ENCODE measurements around the gene CENPVL3. TPM values are rescaled to one million over a fixed set of nuclear protein-coding genes. Genes with fewer than 3 reads are reported as not detected.
"Not testable (repeated sequence)": the region's sequence is repeated elsewhere in the genome, so short reads cannot be mapped to it uniquely, and the experiment has no call there.

CENPVL3 gene
- total RNA-seq (2022) (not detected in 2 replicates), Bru-seq, nascent RNA (not detected), BruChase-seq, experiment 1, labeled RNA remaining after a 6-hour chase (not detected), BruChase-seq, experiment 2, labeled RNA remaining after a 2-hour chase (not detected)
- long read RNA-seq: 0 reads

DNA sequence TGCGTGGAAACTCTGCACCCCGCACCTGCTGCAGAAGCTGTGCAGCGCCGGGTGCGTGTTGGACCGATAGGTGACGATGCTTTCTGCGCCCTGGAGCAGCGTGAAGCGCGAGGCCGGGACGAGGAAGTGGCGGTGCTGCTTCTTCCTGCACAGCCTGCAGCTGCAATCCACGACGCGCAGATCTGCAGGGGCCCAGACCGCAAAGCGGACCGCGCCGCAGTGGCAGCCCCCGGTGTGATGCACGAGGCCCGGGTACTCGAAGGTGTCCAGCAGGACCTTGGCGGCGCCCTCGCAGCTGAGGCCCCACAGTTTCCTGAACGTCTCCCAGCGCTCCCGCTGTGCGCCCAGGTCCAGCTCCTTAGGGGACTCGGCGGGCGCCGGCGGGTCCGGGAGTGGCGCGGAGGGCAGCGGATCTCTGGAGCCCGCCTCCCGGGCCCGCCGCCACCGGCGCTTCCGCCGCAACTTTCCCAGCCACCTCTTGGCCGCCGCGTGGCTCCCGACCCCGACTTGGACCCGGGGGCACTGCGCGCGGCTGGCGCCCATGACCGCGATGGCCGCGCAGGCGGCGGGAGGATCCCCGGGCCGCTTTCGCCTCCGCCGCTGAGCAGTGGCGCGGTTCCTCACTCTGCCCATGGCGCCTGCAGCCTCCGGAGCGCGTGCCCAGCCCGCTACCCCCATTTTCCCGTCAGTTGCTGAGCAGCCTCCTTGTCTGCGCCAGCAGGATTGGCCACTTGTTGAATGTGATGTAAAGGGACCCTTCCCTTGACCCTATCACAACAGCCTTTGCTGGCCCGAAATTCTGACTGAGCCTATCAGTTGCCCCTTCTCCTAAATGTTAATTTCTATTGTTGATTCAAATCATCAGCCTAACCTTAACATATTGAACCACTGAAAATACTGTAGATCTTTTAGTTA is at the start of gene CENPVL3:
Gene CENPVL3 (minus strand): TSS at position 672 of the 915 bp plus-strand sequence. CDS start 39 bp downstream, at position 633.
- intact Hi-C loops (cut with micrococcal nuclease); POLR2A ChIA-PET; H3K36me3 Mint-ChIP-seq (ENCODE audit: insufficient read depth, unreplicated experiment); DNase-seq (ENCODE audit: unreplicated experiment); H3K4me1 Mint-ChIP-seq (ENCODE audit: insufficient read depth, unreplicated experiment); H3K4me3 Mint-ChIP-seq (ENCODE audit: unreplicated experiment); H3K9me3 Mint-ChIP-seq (ENCODE audit: unreplicated experiment); BruUV-seq (replicated peaks); H3K27ac Mint-ChIP-seq (ENCODE audit: low read depth, unreplicated experiment): not testable (repeated sequence)
- CTCF ChIA-PET: interaction anchor here (0.6 kb wide), 1 partner anchor 940 kb away, joined by 3 read pairs; no protein-coding TSS in a partner anchor
- peaks cover 80% of the 10 kb centered on the region for H3K27me3 Mint-ChIP-seq (ENCODE audit: insufficient read depth, unreplicated experiment)

DNA sequence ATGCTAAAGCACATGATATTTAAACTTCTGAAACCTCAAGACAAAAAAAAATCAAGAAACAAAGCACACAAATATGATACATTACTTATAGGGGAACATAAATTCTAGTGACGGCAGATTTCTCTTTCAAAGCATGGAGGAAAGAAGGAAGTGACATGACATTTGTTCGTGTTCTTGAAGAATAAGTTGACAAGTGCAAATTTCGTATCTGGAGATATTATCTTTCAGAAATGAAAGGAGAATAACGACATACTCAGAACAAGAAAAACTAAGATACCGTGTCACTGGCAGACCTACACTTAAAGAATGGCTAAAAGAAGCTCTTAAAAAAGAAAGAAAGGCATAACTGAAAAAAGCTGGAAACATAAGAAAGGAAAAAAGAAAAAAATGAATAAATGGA is 47.3 kb upstream of the CENPVL3 start:
- no TSS peak for BruUV-seq (replicated peaks)
- Mint-ChIP-seq H3K4me3 (ENCODE audit: unreplicated experiment) (no peak overlapping the region), H3K4me1 (ENCODE audit: insufficient read depth, unreplicated experiment) (no peaks in the 10 kb centered on the region), H3K9me3 (ENCODE audit: unreplicated experiment) (no peaks in the 10 kb centered on the region), H3K27me3 (ENCODE audit: insufficient read depth, unreplicated experiment) (peaks cover 54% of the 10 kb centered on the region), H3K36me3 (ENCODE audit: insufficient read depth, unreplicated experiment) (peaks cover 5% of the 10 kb centered on the region), H3K27ac (ENCODE audit: low read depth, unreplicated experiment) (no peak overlapping the region)
- ChIA-PET CTCF (interaction anchor here (0.6 to 0.8 kb wide), 2 partner anchors 26 to 645 kb away, joined by 3 read pairs; no protein-coding TSS in a partner anchor), POLR2A (no interaction called here)
- intact Hi-C loops (cut with micrococcal nuclease): no loop called here
- DNase-seq (ENCODE audit: unreplicated experiment): no peak
- TF ChIP-seq, protein P1, sequence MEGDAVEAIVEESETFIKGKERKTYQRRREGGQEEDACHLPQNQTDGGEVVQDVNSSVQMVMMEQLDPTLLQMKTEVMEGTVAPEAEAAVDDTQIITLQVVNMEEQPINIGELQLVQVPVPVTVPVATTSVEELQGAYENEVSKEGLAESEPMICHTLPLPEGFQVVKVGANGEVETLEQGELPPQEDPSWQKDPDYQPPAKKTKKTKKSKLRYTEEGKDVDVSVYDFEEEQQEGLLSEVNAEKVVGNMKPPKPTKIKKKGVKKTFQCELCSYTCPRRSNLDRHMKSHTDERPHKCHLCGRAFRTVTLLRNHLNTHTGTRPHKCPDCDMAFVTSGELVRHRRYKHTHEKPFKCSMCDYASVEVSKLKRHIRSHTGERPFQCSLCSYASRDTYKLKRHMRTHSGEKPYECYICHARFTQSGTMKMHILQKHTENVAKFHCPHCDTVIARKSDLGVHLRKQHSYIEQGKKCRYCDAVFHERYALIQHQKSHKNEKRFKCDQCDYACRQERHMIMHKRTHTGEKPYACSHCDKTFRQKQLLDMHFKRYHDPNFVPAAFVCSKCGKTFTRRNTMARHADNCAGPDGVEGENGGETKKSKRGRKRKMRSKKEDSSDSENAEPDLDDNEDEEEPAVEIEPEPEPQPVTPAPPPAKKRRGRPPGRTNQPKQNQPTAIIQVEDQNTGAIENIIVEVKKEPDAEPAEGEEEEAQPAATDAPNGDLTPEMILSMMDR (IDR thresholded peaks at IDR 0.05; ENCODE audit: unreplicated experiment): no peak

DNA sequence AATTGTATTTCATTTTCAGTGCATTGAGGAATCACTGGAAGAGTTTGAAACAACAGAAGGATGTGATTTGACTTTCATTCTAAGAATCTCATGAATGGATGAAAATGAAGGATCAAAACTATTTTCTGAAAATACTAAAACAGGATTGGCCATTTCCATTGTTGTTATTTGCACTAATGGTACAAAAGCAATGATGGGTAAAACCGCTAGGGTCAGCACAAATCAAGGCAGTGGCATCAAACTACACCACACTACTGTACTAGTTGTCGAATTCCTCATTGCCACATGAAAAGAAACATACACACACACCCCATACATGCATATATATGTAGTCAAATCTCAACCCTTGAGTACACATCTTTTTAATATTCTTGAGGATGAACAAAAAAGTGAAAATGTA is 24.7 kb upstream of the CENPVL3 start:
- Mint-ChIP-seq H3K4me3 (ENCODE audit: unreplicated experiment) (no peak overlapping the region), H3K36me3 (ENCODE audit: insufficient read depth, unreplicated experiment) (no peaks in the 10 kb centered on the region), H3K9me3 (ENCODE audit: unreplicated experiment) (no peaks in the 10 kb centered on the region), H3K27me3 (ENCODE audit: insufficient read depth, unreplicated experiment) (peaks cover 67% of the 10 kb centered on the region), H3K27ac (ENCODE audit: low read depth, unreplicated experiment) (no peak overlapping the region), H3K4me1 (ENCODE audit: insufficient read depth, unreplicated experiment) (no peaks in the 10 kb centered on the region)
- TF ChIP-seq, protein P1 (IDR thresholded peaks at IDR 0.05; ENCODE audit: unreplicated experiment): no peak
- BruUV-seq (replicated peaks): no TSS peak
- CTCF ChIA-PET: interaction anchor here (2.5 kb wide), 1 partner anchor 217 kb away, joined by 21 read pairs; no protein-coding TSS in a partner anchor
- POLR2A ChIA-PET: no interaction called here
- DNase-seq (ENCODE audit: unreplicated experiment): no peak
- intact Hi-C loops (cut with micrococcal nuclease): loop anchor here (2.0 kb wide), 1 partner anchor 159 kb away; no protein-coding TSS in a partner anchor

DNA sequence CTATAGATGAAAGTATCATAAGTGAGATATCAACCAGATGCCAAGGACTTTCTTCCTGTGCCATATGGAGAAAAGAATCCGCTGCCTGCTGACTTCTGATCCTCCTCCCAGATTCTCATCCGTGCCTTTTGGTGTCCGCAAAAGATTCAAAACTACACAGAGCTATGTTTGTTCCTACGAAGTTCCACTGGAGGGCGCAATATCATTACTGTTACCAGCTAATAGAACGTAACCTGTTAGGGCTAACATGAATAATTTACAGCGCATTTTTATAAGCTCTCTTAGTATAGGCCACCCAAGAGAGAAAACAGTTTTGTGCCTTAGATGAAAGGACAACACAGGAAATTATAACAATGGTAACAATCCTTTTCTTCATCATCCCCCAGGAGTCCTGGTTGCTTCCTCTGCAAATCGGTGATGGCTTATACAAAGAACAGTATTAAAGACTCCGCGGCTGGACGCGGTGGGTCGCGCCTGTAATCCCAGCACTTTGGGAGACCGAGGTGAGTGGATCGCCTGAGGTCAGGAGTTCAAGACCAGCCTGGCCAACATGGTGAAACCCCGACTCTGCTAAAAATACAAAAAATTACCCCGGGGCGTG is 22.8 kb upstream of the CENPVL3 start:
- no peaks in the 10 kb centered on the region for H3K36me3 Mint-ChIP-seq (ENCODE audit: insufficient read depth, unreplicated experiment)
- H3K27ac Mint-ChIP-seq (ENCODE audit: low read depth, unreplicated experiment): no peak overlapping the region
- DNase-seq (ENCODE audit: unreplicated experiment): peak; percentile 39
- no peak overlapping the region for H3K4me3 Mint-ChIP-seq (ENCODE audit: unreplicated experiment)
- CTCF ChIA-PET: interaction anchor here (0.5 to 2.5 kb wide), 8 partner anchors 14 to 704 kb away, joined by 3 to 21 read pairs (median 3); no protein-coding TSS in a partner anchor
- H3K27me3 Mint-ChIP-seq (ENCODE audit: insufficient read depth, unreplicated experiment): peaks cover 59% of the 10 kb centered on the region
- BruUV-seq (replicated peaks): no TSS peak
- no peaks in the 10 kb centered on the region for H3K4me1 Mint-ChIP-seq (ENCODE audit: insufficient read depth, unreplicated experiment)
- intact Hi-C loops (cut with micrococcal nuclease): loop anchor here (1.0 to 2.0 kb wide), 4 partner anchors 161 to 619 kb away; partner anchors contain the start of gene MAGED1
- TF ChIP-seq, protein P1 (IDR thresholded peaks at IDR 0.05; ENCODE audit: unreplicated experiment): peak; percentile 52
- no peaks in the 10 kb centered on the region for H3K9me3 Mint-ChIP-seq (ENCODE audit: unreplicated experiment)
- POLR2A ChIA-PET: interaction anchor here (0.5 kb wide), 1 partner anchor 162 kb away, joined by 3 read pairs; no protein-coding TSS in a partner anchor

DNA sequence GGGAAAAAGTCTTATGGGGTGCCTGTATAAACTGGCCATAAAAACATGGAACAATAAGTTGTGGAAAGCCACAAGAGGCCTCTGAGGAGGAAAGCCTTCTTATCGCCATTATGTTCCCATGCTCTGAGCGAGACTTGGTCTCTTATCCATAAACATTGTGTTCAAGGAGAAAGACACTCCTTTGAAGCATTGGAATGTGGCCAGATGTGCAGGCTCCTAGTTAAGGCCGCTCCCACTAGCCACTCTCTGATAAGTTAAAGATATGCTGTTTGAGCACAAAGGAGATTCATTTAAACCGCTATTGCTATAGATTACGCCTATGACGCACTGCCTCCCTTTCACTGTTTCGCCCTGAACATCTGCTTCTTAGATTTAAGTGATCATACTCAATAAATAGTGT is 17.8 kb upstream of the CENPVL3 start:
- H3K9me3 Mint-ChIP-seq (ENCODE audit: unreplicated experiment); DNase-seq (ENCODE audit: unreplicated experiment); H3K4me3 Mint-ChIP-seq (ENCODE audit: unreplicated experiment); CTCF ChIA-PET; BruUV-seq (replicated peaks); H3K36me3 Mint-ChIP-seq (ENCODE audit: insufficient read depth, unreplicated experiment); intact Hi-C loops (cut with micrococcal nuclease); POLR2A ChIA-PET; H3K27ac Mint-ChIP-seq (ENCODE audit: low read depth, unreplicated experiment); H3K4me1 Mint-ChIP-seq (ENCODE audit: insufficient read depth, unreplicated experiment): not testable (repeated sequence)
- H3K27me3 Mint-ChIP-seq (ENCODE audit: insufficient read depth, unreplicated experiment): peaks cover 35% of the 10 kb centered on the region

Measured in MCF 10A (cell line).